ENCODE results near the gene RBM38.

GRCh38 chr20:57437672-57438330 lies 46.6 kb downstream of the RBM38 start:
- TF ChIP-seq, protein P1, sequence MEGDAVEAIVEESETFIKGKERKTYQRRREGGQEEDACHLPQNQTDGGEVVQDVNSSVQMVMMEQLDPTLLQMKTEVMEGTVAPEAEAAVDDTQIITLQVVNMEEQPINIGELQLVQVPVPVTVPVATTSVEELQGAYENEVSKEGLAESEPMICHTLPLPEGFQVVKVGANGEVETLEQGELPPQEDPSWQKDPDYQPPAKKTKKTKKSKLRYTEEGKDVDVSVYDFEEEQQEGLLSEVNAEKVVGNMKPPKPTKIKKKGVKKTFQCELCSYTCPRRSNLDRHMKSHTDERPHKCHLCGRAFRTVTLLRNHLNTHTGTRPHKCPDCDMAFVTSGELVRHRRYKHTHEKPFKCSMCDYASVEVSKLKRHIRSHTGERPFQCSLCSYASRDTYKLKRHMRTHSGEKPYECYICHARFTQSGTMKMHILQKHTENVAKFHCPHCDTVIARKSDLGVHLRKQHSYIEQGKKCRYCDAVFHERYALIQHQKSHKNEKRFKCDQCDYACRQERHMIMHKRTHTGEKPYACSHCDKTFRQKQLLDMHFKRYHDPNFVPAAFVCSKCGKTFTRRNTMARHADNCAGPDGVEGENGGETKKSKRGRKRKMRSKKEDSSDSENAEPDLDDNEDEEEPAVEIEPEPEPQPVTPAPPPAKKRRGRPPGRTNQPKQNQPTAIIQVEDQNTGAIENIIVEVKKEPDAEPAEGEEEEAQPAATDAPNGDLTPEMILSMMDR (IDR thresholded peaks at IDR 0.05), result no peak
- TF ChIP-seq POLR2A (IDR thresholded peaks at IDR 0.05), result no peak

All from thyroid gland (tissue), 4 donors.